Measurements from ENCODE around the gene CXCR5.

Gene CXCR5

GRCh38 chr11:118892964-118893363, 9.3 kb downstream of the CXCR5 start:
- Histone ChIP-seq H3K27ac (no peak overlapping the region), H3K27me3 (ENCODE audit: insufficient read depth, low read depth, severe bottlenecking) (no peaks in the 10 kb centered on the region), H3K9me3 (ENCODE audit: severe bottlenecking) (no peaks in the 10 kb centered on the region), H3K36me3 (no peaks in the 10 kb centered on the region), H3K4me3 (ENCODE audit: low read depth, low read length) (no peak overlapping the region)
- no peak for DNase-seq
- no peak for TF ChIP-seq CTCF (IDR thresholded peaks at IDR 0.05; ENCODE audit: low read depth, low read length)

GRCh38 chr11:118893662-118894061, 10.0 kb downstream of the CXCR5 start:
- Histone ChIP-seq H3K4me3 (ENCODE audit: low read depth, low read length) (no peak overlapping the region), H3K9me3 (ENCODE audit: severe bottlenecking) (no peaks in the 10 kb centered on the region), H3K36me3 (no peaks in the 10 kb centered on the region), H3K27me3 (ENCODE audit: insufficient read depth, low read depth, severe bottlenecking) (no peaks in the 10 kb centered on the region), H3K27ac (no peak overlapping the region)
- DNase-seq, result no peak
- TF ChIP-seq CTCF (IDR thresholded peaks at IDR 0.05; ENCODE audit: low read depth, low read length), result no peak

GRCh38 chr11:118894192-118894591, 10.5 kb downstream of the CXCR5 start:
- no peaks in the 10 kb centered on the region for H3K27me3 ChIP-seq (ENCODE audit: insufficient read depth, low read depth, severe bottlenecking)
- DNase-seq, result no peak
- H3K27ac ChIP-seq, result no peak overlapping the region
- H3K36me3 ChIP-seq, result no peaks in the 10 kb centered on the region
- no peak overlapping the region for H3K4me3 ChIP-seq (ENCODE audit: low read depth, low read length)
- H3K9me3 ChIP-seq (ENCODE audit: severe bottlenecking), result no peaks in the 10 kb centered on the region
- no peak for TF ChIP-seq CTCF (IDR thresholded peaks at IDR 0.05; ENCODE audit: low read depth, low read length)

DNA sequence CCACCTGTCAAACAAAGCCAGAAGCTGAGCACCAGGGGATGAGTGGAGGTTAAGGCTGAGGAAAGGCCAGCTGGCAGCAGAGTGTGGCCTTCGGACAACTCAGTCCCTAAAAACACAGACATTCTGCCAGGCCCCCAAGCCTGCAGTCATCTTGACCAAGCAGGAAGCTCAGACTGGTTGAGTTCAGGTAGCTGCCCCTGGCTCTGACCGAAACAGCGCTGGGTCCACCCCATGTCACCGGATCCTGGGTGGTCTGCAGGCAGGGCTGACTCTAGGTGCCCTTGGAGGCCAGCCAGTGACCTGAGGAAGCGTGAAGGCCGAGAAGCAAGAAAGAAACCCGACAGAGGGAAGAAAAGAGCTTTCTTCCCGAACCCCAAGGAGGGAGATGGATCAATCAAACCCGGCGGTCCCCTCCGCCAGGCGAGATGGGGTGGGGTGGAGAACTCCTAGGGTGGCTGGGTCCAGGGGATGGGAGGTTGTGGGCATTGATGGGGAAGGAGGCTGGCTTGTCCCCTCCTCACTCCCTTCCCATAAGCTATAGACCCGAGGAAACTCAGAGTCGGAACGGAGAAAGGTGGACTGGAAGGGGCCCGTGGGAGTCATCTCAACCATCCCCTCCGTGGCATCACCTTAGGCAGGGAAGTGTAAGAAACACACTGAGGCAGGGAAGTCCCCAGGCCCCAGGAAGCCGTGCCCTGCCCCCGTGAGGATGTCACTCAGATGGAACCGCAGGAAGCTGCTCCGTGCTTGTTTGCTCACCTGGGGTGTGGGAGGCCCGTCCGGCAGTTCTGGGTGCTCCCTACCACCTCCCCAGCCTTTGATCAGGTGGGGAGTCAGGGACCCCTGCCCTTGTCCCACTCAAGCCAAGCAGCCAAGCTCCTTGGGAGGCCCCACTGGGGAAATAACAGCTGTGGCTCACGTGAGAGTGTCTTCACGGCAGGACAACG, 11.7 kb downstream of the CXCR5 start:
- TF ChIP-seq CTCF (IDR thresholded peaks at IDR 0.05; ENCODE audit: low read depth, low read length), result no peak
- DNase-seq, result no peak
- Histone ChIP-seq H3K27ac (no peak overlapping the region), H3K4me3 (ENCODE audit: low read depth, low read length) (no peak overlapping the region), H3K27me3 (ENCODE audit: insufficient read depth, low read depth, severe bottlenecking) (no peaks in the 10 kb centered on the region), H3K36me3 (no peaks in the 10 kb centered on the region), H3K9me3 (ENCODE audit: severe bottlenecking) (no peaks in the 10 kb centered on the region)

DNA sequence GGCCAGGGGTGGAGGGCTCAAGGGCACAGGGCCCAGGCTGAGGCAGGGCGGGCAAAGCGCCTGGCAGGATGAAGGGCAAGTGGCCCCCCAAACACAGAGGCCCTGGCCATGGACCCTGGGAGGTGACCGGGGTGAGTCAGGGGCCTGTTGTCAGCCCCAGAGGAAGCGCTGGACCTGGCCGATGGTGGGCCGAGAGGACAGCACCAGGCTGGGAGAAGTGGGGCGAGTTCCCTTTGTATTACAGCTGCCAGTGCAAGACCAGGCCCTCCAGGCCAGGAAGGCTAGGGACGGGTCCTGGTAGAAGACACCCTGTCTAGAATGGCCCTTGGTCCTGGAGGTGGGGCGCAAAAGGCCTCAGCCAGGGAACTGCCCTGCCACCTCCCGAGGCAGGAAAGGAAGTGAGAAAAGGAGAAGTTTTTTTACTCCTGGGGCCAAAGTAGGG, 12.8 kb downstream of the CXCR5 start:
- no peak overlapping the region for H3K4me3 ChIP-seq (ENCODE audit: low read depth, low read length)
- H3K27ac ChIP-seq, result no peak overlapping the region
- no peak for DNase-seq
- no peaks in the 10 kb centered on the region for H3K9me3 ChIP-seq (ENCODE audit: severe bottlenecking)
- H3K36me3 ChIP-seq, result no peaks in the 10 kb centered on the region
- no peaks in the 10 kb centered on the region for H3K27me3 ChIP-seq (ENCODE audit: insufficient read depth, low read depth, severe bottlenecking)
- TF ChIP-seq CTCF (IDR thresholded peaks at IDR 0.05; ENCODE audit: low read depth, low read length), result no peak
